Activated naive CD4-positive, alpha-beta T cell treated with anti-CD3 and anti-CD28 coated beads, Interleukin-2, amount 10 ng/mL, durations not matched to agents 7 days and 5 days (primary cell): Measurements from ENCODE around the gene SDCCAG8.

Experiments
- CTCF ChIA-PET: fragments of 350-600 bp; sonication (Branson Sonifier 250); formaldehyde crosslinking; loops from one replicate; lab custom pipeline; 2021; ENCODE audit warnings: antibody characterized with exemption; lab: Charles Lee
- DNase-seq: peaks from one replicate; pipeline ENCODE4 v3.0.0-alpha.2; 2020
- H3K27ac Mint-ChIP-seq: one replicate; pipeline ENCODE4 v1.8.0; 2021; ENCODE audit warnings: mild to moderate bottlenecking, moderate library complexity, mixed read lengths
- H3K27me3 Mint-ChIP-seq: one replicate; pipeline ENCODE4 v1.8.0; 2021; ENCODE audit warnings: mild to moderate bottlenecking, mixed read lengths
- H3K36me3 Mint-ChIP-seq: one replicate; pipeline ENCODE4 v1.8.0; 2021; ENCODE audit warnings: mixed read lengths
- H3K4me1 Mint-ChIP-seq: one replicate; pipeline ENCODE4 v1.8.0; 2021; ENCODE audit warnings: mixed read lengths
- H3K4me3 Mint-ChIP-seq: one replicate; pipeline ENCODE4 v1.8.0; 2021; ENCODE audit warnings: mild to moderate bottlenecking, moderate library complexity, mixed read lengths
- H3K9me3 Mint-ChIP-seq: one replicate; pipeline ENCODE4 v1.8.0; 2021; ENCODE audit warnings: mixed read lengths

SDCCAG8 gene

DNA sequence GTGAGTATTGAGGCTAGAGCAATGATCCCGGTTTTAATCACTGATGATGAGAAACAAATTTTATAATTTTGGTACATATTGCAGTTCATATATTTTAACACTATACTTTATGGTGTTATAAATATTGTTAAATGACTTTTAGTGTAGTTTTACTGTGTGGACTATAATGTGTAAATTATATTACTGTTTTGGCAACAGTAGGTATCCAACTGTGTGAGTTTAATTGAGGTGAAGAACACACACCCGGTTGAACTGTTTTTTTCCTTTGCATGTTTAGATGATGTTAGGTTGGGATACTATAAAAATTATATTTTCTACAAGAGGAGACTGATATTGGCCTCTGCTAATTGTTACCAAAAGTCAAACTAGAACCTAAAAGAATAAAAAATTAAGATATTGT is 166.5 kb downstream of the SDCCAG8 start:
- Mint-ChIP-seq H3K36me3 (peaks cover 20% of the 10 kb centered on the region), H3K27me3 (no peaks in the 10 kb centered on the region), H3K4me1 (peaks cover 29% of the 10 kb centered on the region), H3K27ac (peak overlapping the region; percentile 62), H3K9me3 (no peaks in the 10 kb centered on the region), H3K4me3 (no peak overlapping the region)
- DNase-seq = no peak
- CTCF ChIA-PET = interaction anchor here (1.1 to 1.2 kb wide), 2 partner anchors 60 to 851 kb away, joined by 3 to 6 read pairs; no protein-coding TSS in a partner anchor

DNA sequence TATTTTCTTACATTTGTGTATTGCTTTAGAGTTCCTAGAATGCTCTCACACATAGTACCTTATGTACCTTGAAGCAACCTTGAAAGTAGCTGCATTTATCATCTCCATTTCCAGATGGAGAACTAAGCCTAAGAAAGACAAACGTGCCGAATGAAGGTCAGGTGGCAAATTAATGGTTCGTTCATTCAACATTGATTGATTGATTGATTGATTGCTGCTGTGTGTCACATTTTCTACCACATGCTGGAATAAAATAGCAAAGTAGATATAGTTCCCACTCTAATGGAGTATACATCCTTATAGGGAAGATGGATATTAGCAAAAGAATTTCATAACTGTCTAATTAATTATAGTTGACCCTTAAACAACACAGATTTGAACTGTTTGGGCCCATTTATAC is 172.2 kb downstream of the SDCCAG8 start:
- Mint-ChIP-seq H3K36me3 (peaks cover 21% of the 10 kb centered on the region), H3K9me3 (no peaks in the 10 kb centered on the region), H3K4me3 (no peak overlapping the region), H3K27ac (no peak overlapping the region), H3K4me1 (no peaks in the 10 kb centered on the region), H3K27me3 (no peaks in the 10 kb centered on the region)
- CTCF ChIA-PET = no interaction called here
- DNase-seq = no peak

DNA sequence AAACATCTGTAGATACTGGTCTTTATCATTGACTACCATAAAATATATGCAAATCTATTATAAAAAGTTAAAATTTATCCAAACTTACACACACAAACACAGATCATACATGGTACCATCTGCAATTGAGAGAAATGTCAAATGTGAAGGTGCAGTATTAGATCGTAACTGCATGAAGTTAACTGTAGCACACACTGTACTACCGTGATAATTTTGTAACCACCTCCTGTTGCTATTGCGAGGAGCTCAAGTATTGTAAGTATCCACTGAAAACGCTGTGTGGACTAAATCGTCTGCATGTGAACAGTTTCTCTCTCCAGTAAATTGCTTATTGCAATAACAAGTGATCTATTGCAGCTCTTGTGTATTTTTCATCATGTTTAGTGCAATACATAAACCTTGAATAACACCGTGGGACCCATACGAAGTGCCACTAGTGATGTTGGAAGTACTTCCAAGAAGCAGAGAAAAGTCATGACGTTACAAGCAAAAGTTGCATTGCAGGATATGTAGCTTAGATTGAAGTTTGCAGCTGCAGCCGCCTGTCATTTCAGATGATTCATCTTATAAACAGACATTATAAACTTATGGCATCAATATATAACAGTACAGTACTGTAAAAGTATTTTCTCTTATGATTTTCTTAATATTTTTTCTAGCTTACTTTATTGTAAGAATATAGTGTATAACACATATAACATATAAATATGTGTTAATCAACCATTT is 172.9 kb downstream of the SDCCAG8 start:
- no peak overlapping the region for H3K27ac Mint-ChIP-seq
- no peak overlapping the region for H3K4me3 Mint-ChIP-seq
- peaks cover 21% of the 10 kb centered on the region for H3K36me3 Mint-ChIP-seq
- DNase-seq = no peak
- H3K9me3 Mint-ChIP-seq = no peaks in the 10 kb centered on the region
- H3K27me3 Mint-ChIP-seq = no peaks in the 10 kb centered on the region
- CTCF ChIA-PET = no interaction called here
- H3K4me1 Mint-ChIP-seq = no peaks in the 10 kb centered on the region

DNA sequence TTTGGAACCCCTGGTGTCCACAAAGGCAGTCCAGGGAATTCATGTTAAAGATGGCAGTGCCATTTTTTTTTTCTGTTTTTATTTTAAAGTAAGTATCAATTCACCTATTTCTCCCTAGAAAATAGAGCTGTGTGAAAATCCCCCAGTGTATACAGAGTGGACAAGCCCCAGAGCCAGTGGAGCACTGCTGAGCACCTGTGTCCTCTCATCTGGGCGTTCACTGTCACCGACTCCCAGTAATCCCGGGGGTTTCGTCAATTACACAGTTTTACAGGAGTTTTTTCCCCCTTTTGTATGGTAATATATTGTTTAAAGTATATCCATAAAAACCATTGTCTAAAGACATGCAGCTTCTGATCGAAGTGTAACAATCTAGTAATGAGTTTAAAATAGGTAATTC is 175.8 kb downstream of the SDCCAG8 start:
- Mint-ChIP-seq H3K9me3 (no peaks in the 10 kb centered on the region), H3K27ac (no peak overlapping the region), H3K4me1 (no peaks in the 10 kb centered on the region), H3K27me3 (no peaks in the 10 kb centered on the region), H3K36me3 (peaks cover 18% of the 10 kb centered on the region), H3K4me3 (no peak overlapping the region)
- DNase-seq = no peak
- CTCF ChIA-PET = no interaction called here

DNA sequence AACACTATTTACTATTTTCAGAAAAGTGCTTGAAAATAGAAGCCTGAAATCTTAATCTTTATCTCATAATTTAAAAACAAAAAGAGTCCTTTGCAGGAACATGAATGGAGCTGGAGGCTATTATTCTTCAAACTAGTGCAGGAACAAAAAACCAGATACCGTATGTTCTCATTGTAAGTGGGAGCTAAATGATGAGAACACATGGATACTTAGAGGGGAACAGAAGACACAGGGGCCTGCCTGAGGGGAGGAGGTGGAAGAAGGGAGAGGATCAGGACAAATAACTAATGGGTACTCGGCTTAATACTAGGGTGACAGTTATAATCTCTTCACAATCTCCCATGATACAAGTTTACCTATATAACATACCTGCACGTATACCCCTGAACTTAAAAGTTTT is 176.3 kb downstream of the SDCCAG8 start:
- Mint-ChIP-seq H3K27me3 (no peaks in the 10 kb centered on the region), H3K9me3 (no peaks in the 10 kb centered on the region), H3K36me3 (peaks cover 14% of the 10 kb centered on the region), H3K4me1 (no peaks in the 10 kb centered on the region), H3K4me3 (no peak overlapping the region), H3K27ac (no peak overlapping the region)
- no peak for DNase-seq
- CTCF ChIA-PET = no interaction called here

DNA sequence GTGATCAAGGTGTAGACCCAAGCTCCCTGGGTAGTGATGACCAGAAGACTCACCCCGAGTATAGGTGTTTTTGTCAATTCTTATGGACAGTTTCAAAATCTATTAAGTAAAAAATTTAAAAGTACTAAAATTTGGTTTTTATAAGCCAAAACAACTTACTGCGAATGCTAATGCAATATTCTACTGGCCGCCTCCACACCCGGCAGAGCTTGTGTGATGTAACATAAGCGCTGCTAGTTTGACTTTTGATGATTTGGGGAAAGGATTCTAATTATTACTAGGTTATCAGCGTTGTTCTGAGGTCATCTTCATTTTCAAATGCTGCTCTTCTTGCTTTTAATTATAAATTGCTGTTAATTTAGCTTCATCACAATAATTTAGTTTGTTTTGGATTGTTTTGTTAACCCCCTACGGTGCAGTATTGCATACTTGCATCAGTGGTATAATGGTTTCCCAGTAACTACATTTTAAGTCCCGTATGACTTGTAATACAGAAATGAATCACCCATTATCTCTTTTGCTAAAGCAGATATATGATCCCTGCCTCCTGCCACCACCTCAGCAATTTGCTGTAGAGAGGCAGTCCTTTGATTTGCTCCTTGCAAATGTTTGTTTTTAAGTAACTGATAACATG is 178.0 kb downstream of the SDCCAG8 start:
- H3K36me3 Mint-ChIP-seq = peaks cover 10% of the 10 kb centered on the region
- H3K27ac Mint-ChIP-seq = no peak overlapping the region
- DNase-seq = no peak
- no peaks in the 10 kb centered on the region for H3K9me3 Mint-ChIP-seq
- no peaks in the 10 kb centered on the region for H3K4me1 Mint-ChIP-seq
- H3K4me3 Mint-ChIP-seq = no peak overlapping the region
- no peaks in the 10 kb centered on the region for H3K27me3 Mint-ChIP-seq
- CTCF ChIA-PET = no interaction called here

DNA sequence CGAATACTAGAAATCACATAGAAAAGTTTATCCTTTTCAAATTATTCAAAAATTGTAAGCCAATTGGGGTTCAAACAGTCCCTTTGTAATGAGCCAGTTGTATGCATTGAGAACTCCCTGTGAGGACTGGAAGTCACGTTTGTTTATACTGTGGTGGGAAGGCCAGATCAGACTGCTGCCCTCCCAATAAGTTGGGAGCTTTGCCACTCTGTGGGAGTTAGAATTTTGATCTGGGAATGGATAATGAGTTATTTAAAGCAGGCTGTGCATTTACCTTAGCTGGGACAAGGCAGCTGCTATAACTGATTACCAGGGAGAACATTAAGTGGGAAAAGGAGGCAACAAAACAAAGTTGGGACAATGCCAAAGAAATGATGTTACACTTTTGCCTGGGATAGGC is 178.8 kb downstream of the SDCCAG8 start:
- H3K27me3 Mint-ChIP-seq = no peaks in the 10 kb centered on the region
- peaks cover 8% of the 10 kb centered on the region for H3K36me3 Mint-ChIP-seq
- H3K27ac Mint-ChIP-seq = no peak overlapping the region
- no peaks in the 10 kb centered on the region for H3K4me1 Mint-ChIP-seq
- DNase-seq = no peak
- no peak overlapping the region for H3K4me3 Mint-ChIP-seq
- CTCF ChIA-PET = no interaction called here
- H3K9me3 Mint-ChIP-seq = no peaks in the 10 kb centered on the region

DNA sequence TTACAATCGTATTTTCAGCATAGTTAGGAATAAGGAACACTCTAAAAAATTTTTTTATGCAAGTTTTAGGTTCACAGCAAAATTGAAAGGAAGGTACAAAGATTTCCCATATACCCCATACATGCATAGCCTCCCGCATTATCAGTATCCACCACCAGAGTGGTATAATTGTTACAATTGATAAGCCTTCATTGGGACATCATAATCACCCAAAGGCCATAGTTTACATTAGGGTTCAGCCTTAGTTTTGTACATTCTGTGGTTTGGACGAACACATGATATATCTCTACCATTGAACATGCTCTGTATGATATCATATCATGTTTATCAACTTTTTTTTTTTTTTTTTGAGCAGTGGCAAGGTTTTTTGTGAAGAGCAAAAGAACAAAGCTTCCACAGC is 180.0 kb downstream of the SDCCAG8 start:
- Mint-ChIP-seq H3K27ac (no peak overlapping the region), H3K4me3 (no peak overlapping the region), H3K36me3 (peaks cover 6% of the 10 kb centered on the region), H3K9me3 (no peaks in the 10 kb centered on the region), H3K4me1 (no peaks in the 10 kb centered on the region), H3K27me3 (no peaks in the 10 kb centered on the region)
- CTCF ChIA-PET = no interaction called here
- no peak for DNase-seq

DNA sequence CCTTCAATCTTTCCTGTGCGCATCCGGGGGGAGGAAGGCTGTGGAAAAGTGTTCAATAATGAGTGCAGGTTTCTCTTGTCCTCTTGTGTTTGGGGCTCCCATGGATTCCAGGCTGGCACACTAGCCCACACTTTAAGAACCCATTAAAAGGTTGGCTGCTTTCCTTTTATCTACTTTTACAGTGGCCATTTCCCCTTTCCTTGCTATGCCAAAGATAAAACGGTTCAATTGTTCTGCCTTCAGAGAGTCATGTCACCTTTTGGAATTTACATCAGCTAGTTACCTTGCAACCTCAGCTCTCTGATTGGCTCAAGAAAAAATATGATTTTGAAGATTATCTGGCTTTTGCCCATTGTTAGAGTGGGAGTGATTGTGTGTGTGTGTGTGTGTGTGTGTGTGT is 182.3 kb downstream of the SDCCAG8 start:
- H3K27me3 Mint-ChIP-seq = no peaks in the 10 kb centered on the region
- no peak overlapping the region for H3K27ac Mint-ChIP-seq
- CTCF ChIA-PET = no interaction called here
- no peak for DNase-seq
- no peak overlapping the region for H3K4me3 Mint-ChIP-seq
- H3K4me1 Mint-ChIP-seq = no peaks in the 10 kb centered on the region
- no peaks in the 10 kb centered on the region for H3K9me3 Mint-ChIP-seq
- peaks cover 3% of the 10 kb centered on the region for H3K36me3 Mint-ChIP-seq

DNA sequence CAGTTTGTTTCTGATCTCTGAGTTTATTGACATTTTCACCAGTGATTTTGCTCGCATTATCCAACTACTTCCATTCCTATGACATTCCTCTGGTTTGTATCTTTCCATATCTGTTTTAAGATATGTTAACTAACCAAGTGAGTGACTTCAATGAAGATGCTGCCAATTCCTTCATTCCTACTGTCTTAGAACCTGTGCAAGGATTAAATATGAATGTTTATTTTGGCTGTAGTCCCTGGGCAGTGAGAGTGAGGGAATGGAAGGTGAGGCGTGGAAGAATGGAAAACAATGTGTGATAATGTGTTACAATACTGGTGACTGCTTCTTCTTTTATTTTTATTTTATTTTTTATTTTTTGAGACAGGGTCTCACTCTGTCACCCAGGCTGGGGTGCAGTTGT is 183.0 kb downstream of the SDCCAG8 start:
- Mint-ChIP-seq H3K4me3 (no peak overlapping the region), H3K27me3 (no peaks in the 10 kb centered on the region), H3K4me1 (peaks cover 2% of the 10 kb centered on the region), H3K27ac (no peak overlapping the region), H3K36me3 (peaks cover 3% of the 10 kb centered on the region), H3K9me3 (no peaks in the 10 kb centered on the region)
- DNase-seq = no peak
- CTCF ChIA-PET = no interaction called here

DNA sequence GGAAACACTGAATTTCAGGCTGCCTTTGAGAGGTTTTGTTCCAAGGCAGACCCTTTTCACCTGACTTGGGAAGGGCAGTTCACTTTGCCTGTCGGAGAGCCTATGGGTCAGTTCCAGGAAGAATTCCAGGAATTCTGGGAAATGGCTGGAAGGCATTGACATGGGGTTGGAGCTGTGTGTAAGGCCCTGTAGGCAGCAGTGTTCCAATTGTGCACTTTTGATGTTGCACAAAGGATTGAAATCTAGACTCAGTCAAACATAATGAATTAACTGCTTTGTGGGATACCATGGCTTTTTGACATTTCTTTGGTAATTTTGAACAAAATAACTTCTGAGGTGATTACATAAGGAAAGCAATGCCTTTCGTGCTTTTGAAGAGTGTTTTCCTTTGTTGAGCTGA is 184.6 kb downstream of the SDCCAG8 start:
- H3K27ac Mint-ChIP-seq = no peak overlapping the region
- H3K4me3 Mint-ChIP-seq = no peak overlapping the region
- no peak for DNase-seq
- no peaks in the 10 kb centered on the region for H3K27me3 Mint-ChIP-seq
- peaks cover 2% of the 10 kb centered on the region for H3K4me1 Mint-ChIP-seq
- CTCF ChIA-PET = no interaction called here
- H3K36me3 Mint-ChIP-seq = peaks cover 3% of the 10 kb centered on the region
- H3K9me3 Mint-ChIP-seq = no peaks in the 10 kb centered on the region

DNA sequence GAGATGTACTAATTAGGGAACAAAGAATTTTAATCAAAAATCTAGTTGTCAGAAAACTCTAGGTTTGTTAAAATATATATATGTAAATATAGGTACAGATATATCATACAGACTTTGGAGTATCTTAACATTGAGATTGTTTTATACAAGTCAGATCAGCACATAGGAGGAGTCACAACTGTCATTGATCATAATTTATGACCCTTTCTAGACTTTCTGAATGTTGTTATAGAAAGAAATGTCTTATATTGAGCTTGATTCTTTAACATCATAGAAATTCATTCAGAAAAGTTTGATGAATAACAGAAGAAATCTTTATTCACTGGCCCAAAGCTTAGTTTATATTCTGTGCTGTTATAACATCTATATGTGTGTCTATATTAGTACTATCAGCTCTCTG is 185.8 kb downstream of the SDCCAG8 start:
- Mint-ChIP-seq H3K27ac (no peak overlapping the region), H3K4me3 (no peak overlapping the region), H3K9me3 (no peaks in the 10 kb centered on the region), H3K4me1 (peaks cover 2% of the 10 kb centered on the region), H3K36me3 (peaks cover 6% of the 10 kb centered on the region), H3K27me3 (no peaks in the 10 kb centered on the region)
- CTCF ChIA-PET = no interaction called here
- no peak for DNase-seq

DNA sequence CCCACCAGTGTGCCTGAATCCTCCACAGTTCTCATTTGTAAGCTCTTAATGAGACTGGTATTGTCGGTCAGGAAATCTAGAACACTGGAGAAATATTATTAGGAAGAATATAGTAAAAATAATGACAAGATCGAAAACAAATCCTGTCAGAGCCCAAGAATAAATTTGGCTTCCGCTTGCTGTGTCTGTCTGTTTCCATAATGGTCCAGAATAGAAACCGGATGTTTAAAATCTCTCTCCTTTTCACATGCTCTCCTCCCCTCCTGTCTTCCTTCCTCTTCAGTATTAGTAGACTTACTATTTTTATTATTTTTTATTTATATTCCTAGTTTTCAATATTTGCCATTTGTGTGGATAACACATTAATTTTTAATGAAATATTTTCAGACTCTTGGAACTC is 187.7 kb downstream of the SDCCAG8 start:
- CTCF ChIA-PET = interaction anchor here (0.7 kb wide), 1 partner anchor 18 kb away, joined by 4 read pairs; no protein-coding TSS in a partner anchor
- H3K27ac Mint-ChIP-seq = no peak overlapping the region
- no peaks in the 10 kb centered on the region for H3K9me3 Mint-ChIP-seq
- H3K36me3 Mint-ChIP-seq = peaks cover 3% of the 10 kb centered on the region
- peaks cover 15% of the 10 kb centered on the region for H3K4me1 Mint-ChIP-seq
- DNase-seq = no peak
- no peaks in the 10 kb centered on the region for H3K27me3 Mint-ChIP-seq
- no peak overlapping the region for H3K4me3 Mint-ChIP-seq

DNA sequence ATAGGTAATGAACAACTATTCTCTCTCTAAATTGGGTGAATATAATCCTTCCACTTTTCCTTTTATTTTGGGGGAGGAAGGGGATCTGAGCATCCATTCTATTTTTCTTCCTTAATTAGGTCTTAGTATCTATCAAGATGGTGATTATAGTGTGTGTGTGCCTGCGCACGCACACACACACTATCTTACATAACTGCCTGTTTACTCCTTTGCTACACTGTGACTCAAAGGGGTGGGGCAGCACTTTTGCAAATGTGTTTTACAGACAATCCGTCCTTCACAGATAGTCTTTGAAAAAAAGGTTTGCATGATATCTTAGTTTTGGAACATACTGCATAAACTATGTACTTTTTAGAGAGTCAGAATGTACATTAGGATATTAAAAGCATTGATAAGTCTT is 191.5 kb downstream of the SDCCAG8 start:
- peaks cover 3% of the 10 kb centered on the region for H3K36me3 Mint-ChIP-seq
- no peaks in the 10 kb centered on the region for H3K9me3 Mint-ChIP-seq
- no peak overlapping the region for H3K27ac Mint-ChIP-seq
- H3K4me1 Mint-ChIP-seq = peaks cover 15% of the 10 kb centered on the region
- H3K4me3 Mint-ChIP-seq = no peak overlapping the region
- no peaks in the 10 kb centered on the region for H3K27me3 Mint-ChIP-seq
- peak; percentile 41 for DNase-seq
- CTCF ChIA-PET = interaction anchor here (1.7 kb wide), 1 partner anchor 26 kb away, joined by 3 read pairs; no protein-coding TSS in a partner anchor

DNA sequence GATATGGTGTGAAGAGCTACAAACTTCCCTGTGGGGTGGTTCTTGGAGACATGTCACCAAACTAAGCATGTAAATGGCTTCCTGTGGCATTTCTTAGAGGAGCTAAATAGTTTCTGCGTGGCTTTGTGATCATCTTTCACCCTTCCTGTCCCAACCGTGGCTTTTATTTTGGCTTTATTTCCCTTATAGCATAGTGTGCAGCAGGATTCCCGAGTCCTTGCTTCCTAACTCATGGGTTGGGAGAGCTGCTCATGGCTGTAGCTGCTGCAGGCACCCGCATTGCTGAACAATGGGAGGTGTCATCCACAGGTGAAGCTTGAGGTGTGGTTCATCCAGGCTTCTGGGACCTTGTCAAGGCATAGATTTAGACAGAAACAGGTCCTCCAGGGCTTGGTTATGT is 192.0 kb downstream of the SDCCAG8 start:
- Mint-ChIP-seq H3K27ac (peak overlapping the region; percentile 71), H3K9me3 (no peaks in the 10 kb centered on the region), H3K4me3 (no peak overlapping the region), H3K27me3 (no peaks in the 10 kb centered on the region), H3K4me1 (peaks cover 15% of the 10 kb centered on the region), H3K36me3 (peaks cover 3% of the 10 kb centered on the region)
- CTCF ChIA-PET = interaction anchor here (1.7 kb wide), 1 partner anchor 26 kb away, joined by 3 read pairs; no protein-coding TSS in a partner anchor
- DNase-seq = no peak
